Stimulated activated naive CD8-positive, alpha-beta T cell treated with anti-CD3 and anti-CD28 coated beads, Interleukin-15, Interleukin-2, amounts not matched to agents 100 ng/mL and 50 ng/mL, for 24 hours (primary cell): ENCODE data around the gene DGAT2.

Source experiments
- H3K27ac Mint-ChIP-seq: one replicate; pipeline ENCODE4 v1.8.0; 2021; ENCODE audit warnings: mild to moderate bottlenecking, mixed read lengths
- H3K27me3 Mint-ChIP-seq: one replicate; pipeline ENCODE4 v1.8.0; 2021; ENCODE audit warnings: mixed read lengths
- H3K36me3 Mint-ChIP-seq: one replicate; pipeline ENCODE4 v1.8.0; 2021; ENCODE audit warnings: low read depth, mixed read lengths
- H3K4me1 Mint-ChIP-seq: one replicate; pipeline ENCODE4 v1.8.0; 2021; ENCODE audit warnings: low read depth, mixed read lengths
- H3K4me3 Mint-ChIP-seq: one replicate; pipeline ENCODE4 v1.8.0; 2021; ENCODE audit warnings: mild to moderate bottlenecking, mixed read lengths
- H3K9me3 Mint-ChIP-seq: one replicate; pipeline ENCODE4 v1.8.0; 2021; ENCODE audit warnings: mixed read lengths

The DGAT2 gene

DNA sequence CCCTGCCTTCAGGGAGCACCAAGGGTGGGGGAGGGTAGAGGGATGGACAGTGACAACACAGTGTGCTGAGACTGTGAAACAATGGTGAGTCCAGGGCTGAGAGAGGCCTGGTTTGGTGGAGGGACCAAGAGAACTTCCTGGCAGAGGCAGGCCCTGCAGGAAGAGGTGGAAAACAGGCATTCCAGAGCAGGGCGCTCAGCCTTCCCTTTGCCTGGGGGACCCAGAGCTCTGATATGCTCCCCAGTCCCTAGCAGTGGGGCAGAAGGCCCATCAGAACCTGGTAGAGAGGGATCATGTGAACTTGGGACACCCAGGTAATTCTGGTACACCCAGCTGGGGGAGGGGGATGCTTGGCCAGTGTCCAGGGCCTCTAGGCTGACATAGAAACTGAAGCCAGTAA is 29.2 kb downstream of the DGAT2 start:
- Mint-ChIP-seq H3K36me3 (no peaks in the 10 kb centered on the region), H3K27me3 (no peaks in the 10 kb centered on the region), H3K4me3 (no peak overlapping the region)

DNA sequence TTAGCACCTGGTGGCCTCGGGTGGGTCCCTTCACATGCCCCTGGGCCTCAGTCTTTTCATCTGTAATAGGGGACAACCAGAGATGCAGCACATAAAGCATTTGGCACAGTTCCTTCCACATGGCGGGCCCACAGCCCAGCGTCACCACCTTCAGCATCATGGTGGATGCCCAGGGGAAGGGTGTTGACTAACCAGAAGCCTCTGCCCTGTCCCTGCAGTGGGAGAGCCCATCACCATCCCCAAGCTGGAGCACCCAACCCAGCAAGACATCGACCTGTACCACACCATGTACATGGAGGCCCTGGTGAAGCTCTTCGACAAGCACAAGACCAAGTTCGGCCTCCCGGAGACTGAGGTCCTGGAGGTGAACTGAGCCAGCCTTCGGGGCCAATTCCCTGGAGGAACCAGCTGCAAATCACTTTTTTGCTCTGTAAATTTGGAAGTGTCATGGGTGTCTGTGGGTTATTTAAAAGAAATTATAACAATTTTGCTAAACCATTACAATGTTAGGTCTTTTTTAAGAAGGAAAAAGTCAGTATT is 31.6 kb downstream of the DGAT2 start:
- Mint-ChIP-seq H3K4me3 (no peak overlapping the region), H3K9me3 (no peaks in the 10 kb centered on the region), H3K4me1 (peaks cover 4% of the 10 kb centered on the region), H3K27ac (no peak overlapping the region), H3K36me3 (no peaks in the 10 kb centered on the region), H3K27me3 (no peaks in the 10 kb centered on the region)

More for the DNA sequence above, 29.2 kb downstream of the DGAT2 start:
- H3K4me1 Mint-ChIP-seq = peaks cover 4% of the 10 kb centered on the region
- no peak overlapping the region for H3K27ac Mint-ChIP-seq
- no peaks in the 10 kb centered on the region for H3K9me3 Mint-ChIP-seq

DNA sequence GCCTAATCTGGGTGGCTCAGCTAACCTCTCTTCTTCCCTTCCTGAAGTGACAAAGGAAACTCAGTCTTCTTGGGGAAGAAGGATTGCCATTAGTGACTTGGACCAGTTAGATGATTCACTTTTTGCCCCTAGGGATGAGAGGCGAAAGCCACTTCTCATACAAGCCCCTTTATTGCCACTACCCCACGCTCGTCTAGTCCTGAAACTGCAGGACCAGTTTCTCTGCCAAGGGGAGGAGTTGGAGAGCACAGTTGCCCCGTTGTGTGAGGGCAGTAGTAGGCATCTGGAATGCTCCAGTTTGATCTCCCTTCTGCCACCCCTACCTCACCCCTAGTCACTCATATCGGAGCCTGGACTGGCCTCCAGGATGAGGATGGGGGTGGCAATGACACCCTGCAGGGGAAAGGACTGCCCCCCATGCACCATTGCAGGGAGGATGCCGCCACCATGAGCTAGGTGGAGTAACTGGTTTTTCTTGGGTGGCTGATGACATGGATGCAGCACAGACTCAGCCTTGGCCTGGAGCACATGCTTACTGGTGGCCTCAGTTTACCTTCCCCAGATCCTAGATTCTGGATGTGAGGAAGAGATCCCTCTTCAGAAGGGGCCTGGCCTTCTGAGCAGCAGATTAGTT is 32.3 kb downstream of the DGAT2 start:
- H3K4me1 Mint-ChIP-seq = peaks cover 4% of the 10 kb centered on the region
- H3K36me3 Mint-ChIP-seq = no peaks in the 10 kb centered on the region
- no peaks in the 10 kb centered on the region for H3K27me3 Mint-ChIP-seq
- no peak overlapping the region for H3K27ac Mint-ChIP-seq
- H3K9me3 Mint-ChIP-seq = no peaks in the 10 kb centered on the region
- H3K4me3 Mint-ChIP-seq = no peak overlapping the region

DNA sequence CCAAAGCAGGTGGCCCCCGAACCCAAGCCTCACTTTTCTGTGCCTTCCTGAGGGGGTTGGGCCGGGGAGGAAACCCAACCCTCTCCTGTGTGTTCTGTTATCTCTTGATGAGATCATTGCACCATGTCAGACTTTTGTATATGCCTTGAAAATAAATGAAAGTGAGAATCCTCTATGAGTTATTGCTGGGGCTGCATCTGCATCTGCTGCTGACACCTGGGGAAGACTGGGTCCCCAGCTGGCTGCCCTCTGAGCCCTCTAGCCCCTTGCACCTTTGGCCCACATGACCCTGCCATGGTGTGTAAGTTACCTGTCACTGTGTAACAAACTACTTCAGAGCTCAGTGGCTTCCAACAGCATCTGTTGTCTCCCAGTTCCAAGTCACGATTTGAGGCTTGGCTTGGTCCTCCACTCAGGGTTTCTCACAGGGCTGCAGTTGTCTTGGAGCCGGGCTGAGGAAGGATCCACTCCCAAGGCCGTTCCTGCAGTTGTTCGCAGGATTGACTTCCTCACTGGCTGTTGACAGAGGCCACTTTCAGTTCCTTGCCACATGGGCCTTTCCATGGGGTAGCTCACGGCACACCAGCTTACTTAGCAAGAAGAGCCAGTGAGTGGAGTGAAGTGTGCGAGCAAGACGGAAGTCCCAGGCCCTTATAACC is 32.9 kb downstream of the DGAT2 start:
- peaks cover 4% of the 10 kb centered on the region for H3K4me1 Mint-ChIP-seq

DNA sequence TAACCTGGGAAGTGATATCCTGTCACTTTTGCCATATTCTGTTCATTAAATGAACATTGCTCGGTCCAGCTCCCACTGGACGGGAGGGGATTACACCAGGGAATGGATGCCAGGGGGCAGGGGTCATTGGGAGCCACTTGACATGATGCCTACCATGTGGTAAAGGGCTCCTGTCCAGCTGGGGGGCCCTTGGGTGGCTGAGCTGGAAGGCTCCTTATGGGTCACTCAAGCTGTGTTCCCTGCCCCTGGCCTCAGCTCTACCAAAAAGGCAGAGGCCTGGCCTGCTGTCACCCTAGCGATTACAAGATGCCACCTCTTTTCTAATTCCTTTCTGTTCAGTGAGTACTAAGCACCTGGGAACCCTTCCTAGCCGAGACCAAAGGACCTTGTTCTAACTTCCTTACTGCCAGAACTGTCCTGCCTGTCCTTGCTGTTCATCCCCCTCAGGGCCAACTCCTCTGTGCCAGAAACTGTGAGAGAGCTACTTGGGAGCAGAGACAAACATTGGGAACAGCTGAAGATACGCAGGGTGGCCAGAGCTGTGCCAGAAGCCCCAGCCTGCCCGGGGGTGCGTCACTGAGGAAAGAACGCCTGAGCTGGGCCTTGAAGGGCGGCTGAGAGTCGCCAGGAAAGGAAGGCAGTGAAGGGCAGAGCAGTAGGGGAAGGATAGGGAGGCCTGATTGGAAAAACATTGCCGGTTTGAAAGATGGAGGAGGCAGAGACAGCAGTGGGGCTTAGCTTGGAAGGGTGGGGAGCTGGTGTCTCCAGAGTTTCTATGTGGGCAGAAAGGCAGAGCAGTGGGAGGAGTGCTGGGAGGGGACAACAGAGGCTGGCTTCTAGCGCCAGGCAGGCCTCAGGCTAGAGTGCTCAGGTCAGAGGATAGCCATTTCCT is 33.7 kb downstream of the DGAT2 start:
- peaks cover 2% of the 10 kb centered on the region for H3K27me3 Mint-ChIP-seq
- H3K36me3 Mint-ChIP-seq = no peaks in the 10 kb centered on the region
- H3K9me3 Mint-ChIP-seq = no peaks in the 10 kb centered on the region

More for the DNA sequence above, 32.9 kb downstream of the DGAT2 start:
- Mint-ChIP-seq H3K27me3 (no peaks in the 10 kb centered on the region), H3K4me3 (no peak overlapping the region), H3K36me3 (no peaks in the 10 kb centered on the region), H3K9me3 (no peaks in the 10 kb centered on the region), H3K27ac (no peak overlapping the region)

DNA sequence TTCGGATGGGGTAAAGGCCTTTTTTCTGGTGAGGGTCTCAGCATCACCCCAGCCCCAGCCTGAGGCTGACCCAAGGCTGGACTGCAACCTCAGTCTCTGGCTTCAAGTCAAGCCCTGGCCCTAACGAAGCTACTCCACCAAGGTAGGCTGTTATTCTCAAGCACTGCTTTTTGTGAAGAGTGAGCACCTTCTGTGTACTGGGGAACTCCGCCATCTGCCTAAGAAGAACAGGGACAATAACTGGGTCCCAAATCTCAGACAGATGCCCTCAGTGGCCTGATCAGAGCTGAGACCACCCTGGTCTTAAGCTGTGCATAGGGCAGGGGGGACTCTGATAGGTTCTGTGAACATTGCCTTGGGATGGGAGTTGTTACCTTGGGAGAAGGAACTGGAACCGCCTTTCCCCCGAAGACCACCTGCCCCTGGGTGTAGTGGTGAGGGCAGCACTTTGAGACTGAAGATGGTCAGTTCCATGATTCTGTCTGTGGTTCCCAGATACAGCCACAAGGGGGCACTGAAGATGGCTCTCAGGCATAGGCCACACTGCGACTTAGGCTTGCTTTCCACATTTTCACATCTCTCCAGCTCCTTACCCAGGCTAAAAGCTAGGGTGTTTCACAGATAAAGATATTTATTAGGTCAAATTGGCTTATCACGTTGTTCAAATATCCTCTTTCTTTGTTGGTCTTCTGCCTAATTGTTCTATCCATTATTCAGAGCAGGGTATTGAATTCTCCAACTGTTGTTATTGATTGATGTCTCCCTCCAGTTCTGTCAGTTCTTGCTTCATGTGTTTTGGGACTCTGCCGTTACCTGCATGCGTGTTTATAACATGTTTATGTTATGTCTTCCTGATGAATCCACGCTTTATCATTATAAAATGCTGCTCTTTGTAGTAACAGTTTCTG is 34.6 kb downstream of the DGAT2 start:
- Mint-ChIP-seq H3K27ac (no peak overlapping the region), H3K27me3 (peaks cover 5% of the 10 kb centered on the region), H3K4me3 (no peak overlapping the region), H3K9me3 (no peaks in the 10 kb centered on the region), H3K36me3 (no peaks in the 10 kb centered on the region), H3K4me1 (peaks cover 4% of the 10 kb centered on the region)

More for the DNA sequence above, 33.7 kb downstream of the DGAT2 start:
- no peak overlapping the region for H3K27ac Mint-ChIP-seq
- H3K4me3 Mint-ChIP-seq = no peak overlapping the region
- peaks cover 4% of the 10 kb centered on the region for H3K4me1 Mint-ChIP-seq

DNA sequence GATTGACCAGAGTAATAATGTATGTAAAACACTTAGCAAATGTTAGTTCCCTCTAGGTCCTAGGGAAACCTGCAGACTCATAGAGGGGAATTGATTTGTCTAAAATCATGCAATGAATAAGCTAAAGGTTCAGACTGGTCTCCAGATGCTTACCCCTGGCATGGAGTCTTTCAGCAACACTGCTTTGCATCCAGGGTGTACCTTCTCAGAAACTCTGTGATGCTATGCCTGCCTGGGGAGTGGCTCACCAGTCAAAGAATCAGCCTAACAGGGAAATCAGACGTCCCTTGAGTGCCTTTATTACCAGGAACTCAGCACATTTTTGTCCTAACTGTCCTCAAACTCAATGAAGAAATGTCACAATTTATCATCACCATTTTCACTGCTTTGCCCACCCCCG is 40.5 kb downstream of the DGAT2 start:
- H3K27me3 Mint-ChIP-seq = peaks cover 5% of the 10 kb centered on the region
- no peak overlapping the region for H3K27ac Mint-ChIP-seq
- H3K9me3 Mint-ChIP-seq = no peaks in the 10 kb centered on the region

DNA sequence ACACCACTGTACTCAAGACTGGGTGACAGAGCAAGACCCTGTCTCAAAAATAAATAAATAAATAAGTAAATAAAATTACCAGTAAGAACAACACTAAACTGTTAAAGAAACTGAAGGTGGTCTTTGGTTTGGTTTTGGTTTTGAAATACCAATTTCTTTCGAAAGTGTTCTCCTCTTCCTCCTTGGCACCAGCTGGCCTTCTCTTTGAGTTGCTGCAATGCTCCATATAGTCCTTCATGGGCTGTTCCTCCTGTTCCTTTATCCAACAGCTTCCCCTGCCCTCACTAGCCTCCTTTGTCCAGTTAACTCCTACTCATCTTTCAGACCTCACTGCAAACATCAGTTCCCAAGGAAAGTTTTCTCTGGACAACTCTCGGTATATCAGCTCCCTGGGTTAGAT is 41.4 kb downstream of the DGAT2 start:
- Mint-ChIP-seq H3K36me3 (no peaks in the 10 kb centered on the region), H3K4me1 (peaks cover 22% of the 10 kb centered on the region), H3K9me3 (no peaks in the 10 kb centered on the region), H3K4me3 (no peak overlapping the region), H3K27ac (no peak overlapping the region), H3K27me3 (peaks cover 5% of the 10 kb centered on the region)

More for the DNA sequence above, 40.5 kb downstream of the DGAT2 start:
- H3K36me3 Mint-ChIP-seq = no peaks in the 10 kb centered on the region
- H3K4me1 Mint-ChIP-seq = peaks cover 16% of the 10 kb centered on the region
- H3K4me3 Mint-ChIP-seq = no peak overlapping the region

DNA sequence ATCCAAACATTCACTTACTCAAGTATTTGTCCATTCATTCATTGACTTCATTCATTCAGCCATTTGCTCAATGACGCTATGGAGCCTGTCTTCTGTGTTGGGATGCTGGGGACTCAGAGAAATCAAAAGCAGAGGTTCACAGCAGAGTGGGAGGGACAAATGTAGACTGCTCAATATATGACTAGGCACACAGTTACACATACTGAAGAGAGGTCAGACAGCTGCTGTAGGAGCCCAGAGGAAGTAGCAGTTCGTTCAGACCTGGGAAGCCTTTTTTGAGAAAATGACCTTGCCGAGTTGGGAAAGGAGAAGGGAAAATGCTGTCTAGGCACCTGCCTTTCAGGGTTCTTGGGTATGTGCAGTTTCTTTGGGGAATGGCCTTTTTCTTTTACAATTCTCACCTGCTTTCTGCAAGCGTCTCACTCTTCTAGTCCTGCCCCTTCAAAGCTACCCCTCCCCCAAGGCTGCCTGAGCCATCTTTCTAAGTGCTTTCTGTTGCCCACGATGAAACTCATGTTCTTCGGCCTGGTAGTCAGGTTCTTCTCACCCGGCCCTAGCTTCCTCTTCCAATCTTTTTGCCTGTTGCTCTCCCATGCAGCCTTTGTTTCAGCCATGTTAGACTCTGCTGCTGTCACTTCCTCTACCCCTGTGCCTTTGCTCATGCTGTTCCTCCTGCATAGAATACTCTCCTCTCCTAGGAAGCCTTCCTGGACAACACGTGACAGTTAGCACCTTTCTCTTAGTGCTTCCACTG is 42.2 kb downstream of the DGAT2 start:
- Mint-ChIP-seq H3K36me3 (no peaks in the 10 kb centered on the region), H3K4me1 (peaks cover 22% of the 10 kb centered on the region), H3K9me3 (no peaks in the 10 kb centered on the region), H3K4me3 (no peak overlapping the region), H3K27ac (no peak overlapping the region), H3K27me3 (peaks cover 5% of the 10 kb centered on the region)

DNA sequence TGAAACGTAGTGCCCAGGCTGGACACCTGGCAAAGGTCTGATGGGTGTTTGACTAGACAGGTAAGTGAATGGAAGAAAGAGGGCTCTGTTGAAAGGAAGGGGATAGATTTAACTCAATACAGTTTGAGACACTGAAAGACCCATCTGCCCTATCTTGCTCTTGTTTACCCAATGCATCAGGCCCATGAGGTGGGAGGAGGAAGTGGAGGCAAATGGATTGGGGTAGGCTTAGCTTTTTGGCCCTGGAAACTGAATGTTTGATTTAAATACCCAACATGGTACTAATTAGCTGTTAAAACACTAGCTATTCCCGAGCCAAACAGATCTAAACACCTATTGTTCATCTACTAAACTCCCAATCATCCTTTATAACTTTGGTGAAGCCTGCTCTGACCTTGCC is 42.9 kb downstream of the DGAT2 start:
- H3K4me1 Mint-ChIP-seq = peaks cover 22% of the 10 kb centered on the region
- no peak overlapping the region for H3K4me3 Mint-ChIP-seq
- no peaks in the 10 kb centered on the region for H3K9me3 Mint-ChIP-seq
- H3K27ac Mint-ChIP-seq = no peak overlapping the region
- no peaks in the 10 kb centered on the region for H3K36me3 Mint-ChIP-seq
- peaks cover 5% of the 10 kb centered on the region for H3K27me3 Mint-ChIP-seq

DNA sequence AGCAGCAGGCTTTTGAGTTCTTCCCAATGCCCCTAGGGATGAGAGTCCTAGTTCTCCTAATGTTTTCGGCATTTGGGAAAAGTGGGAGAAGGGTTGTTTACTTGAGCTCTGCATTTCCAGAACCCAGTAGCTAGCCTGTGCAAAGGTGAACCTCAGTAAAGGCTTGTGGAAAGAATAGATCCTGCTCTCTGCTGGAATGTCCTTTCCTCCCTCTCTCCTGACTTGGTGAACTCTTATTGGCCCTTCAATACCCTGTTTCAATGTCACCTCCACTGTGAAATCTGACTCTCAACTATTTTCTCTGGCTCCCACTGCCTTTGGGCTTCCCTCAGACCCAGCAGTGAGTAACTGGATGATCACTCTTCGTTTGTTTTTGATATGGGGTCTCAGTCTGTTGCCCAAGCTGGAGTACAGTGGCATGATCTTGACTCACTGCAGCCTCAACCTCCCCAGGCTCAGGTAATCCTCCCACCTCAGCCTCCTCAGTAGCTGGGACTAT is 44.0 kb downstream of the DGAT2 start:
- Mint-ChIP-seq H3K27me3 (peaks cover under 1% of the 10 kb centered on the region), H3K36me3 (no peaks in the 10 kb centered on the region), H3K9me3 (no peaks in the 10 kb centered on the region), H3K4me3 (no peak overlapping the region), H3K27ac (peak overlapping the region; percentile 72), H3K4me1 (peaks cover 22% of the 10 kb centered on the region)

DNA sequence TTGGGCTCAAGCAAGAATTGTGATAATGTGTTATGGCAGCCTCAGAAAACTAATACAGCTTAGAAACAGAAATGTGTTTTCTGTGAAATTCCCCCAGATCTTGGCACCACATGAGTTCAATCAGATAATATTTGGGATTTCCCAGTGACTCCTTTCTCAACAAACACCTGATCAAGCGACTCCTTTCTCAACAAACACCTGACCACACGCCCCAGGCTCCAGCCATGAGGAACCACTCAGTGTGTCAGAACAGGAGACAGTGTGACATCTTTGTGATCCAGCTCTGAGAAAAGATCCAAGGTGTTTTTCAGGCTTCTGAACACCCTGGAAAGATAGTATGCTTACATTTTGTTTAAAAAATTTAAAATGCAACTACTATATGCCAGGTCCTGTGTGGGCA is 44.5 kb downstream of the DGAT2 start:
- H3K4me3 Mint-ChIP-seq = no peak overlapping the region
- no peaks in the 10 kb centered on the region for H3K27me3 Mint-ChIP-seq
- no peaks in the 10 kb centered on the region for H3K9me3 Mint-ChIP-seq
- H3K27ac Mint-ChIP-seq = peak overlapping the region; percentile 72
- peaks cover 25% of the 10 kb centered on the region for H3K4me1 Mint-ChIP-seq
- no peaks in the 10 kb centered on the region for H3K36me3 Mint-ChIP-seq

DNA sequence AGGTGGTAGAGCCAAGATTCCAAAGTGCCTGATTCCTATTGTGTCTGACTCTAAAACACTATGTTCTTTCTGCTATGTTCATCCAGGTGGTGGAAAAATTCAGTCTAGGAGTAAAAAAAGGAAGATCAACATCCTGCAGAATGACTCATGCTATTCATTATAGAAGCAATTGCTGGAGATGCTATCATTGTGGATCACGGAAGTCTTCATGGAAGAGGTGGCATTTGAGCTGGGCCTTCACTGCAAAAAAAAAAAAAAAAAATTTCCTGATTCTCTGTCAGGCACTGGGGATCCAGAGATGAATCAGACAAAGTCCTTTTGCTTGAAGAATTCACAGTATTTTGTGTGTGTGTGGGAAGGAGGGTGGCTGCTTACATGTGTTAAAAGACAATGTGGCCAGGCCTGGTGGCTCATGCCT is 45.1 kb downstream of the DGAT2 start:
- no peak overlapping the region for H3K4me3 Mint-ChIP-seq
- H3K27me3 Mint-ChIP-seq = no peaks in the 10 kb centered on the region
- peaks cover under 1% of the 10 kb centered on the region for H3K36me3 Mint-ChIP-seq
- peaks cover 31% of the 10 kb centered on the region for H3K4me1 Mint-ChIP-seq
- peak overlapping the region; percentile 57 for H3K27ac Mint-ChIP-seq
- no peaks in the 10 kb centered on the region for H3K9me3 Mint-ChIP-seq
